Measurements from ENCODE around the gene CTLA4. TPM values are rescaled to one million over a fixed set of nuclear protein-coding genes. Genes with fewer than 3 reads are reported as not detected.
"Not testable (repeated sequence)": the region's sequence is repeated elsewhere in the genome, so short reads cannot be mapped to it uniquely, and the experiment has no call there.

The CTLA4 gene
- total RNA-seq, 1 donor from 2014 or later, result 7.9 TPM

DNA sequence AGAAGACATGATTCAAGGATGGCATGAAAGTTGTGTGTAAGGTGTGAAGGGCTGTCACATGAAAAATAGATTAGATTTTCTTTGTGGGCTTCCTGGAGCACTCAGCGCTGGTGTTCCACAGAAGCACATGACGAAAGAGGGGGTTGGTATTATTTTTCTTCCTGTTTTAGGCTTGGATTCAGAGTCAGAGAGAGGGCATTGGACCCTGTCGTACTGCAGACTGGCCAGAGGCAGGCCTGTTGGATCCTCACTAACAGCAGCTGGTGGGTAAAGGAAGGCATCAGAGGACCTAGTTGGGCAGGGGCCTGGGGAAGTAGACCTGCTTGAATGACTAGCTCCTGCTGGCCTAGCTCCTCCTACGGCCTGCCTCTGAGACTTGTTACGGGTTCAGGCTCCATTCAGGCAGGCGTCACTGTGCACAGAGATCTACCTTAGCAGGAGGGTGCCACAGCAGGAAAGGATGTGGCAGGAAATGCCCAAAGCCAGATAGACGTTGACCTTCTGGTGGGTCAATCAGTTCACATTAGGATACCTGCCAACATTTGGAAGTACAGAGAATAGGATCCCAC, 13.1 kb downstream of the CTLA4 start:
- Histone ChIP-seq H3K27me3 (no peaks in the 10 kb centered on the region), H3K27ac (no peak overlapping the region), H3K4me1 (no peaks in the 10 kb centered on the region), H3K4me3 (no peak overlapping the region), H3K36me3 (no peaks in the 10 kb centered on the region), H3K9me3 (no peaks in the 10 kb centered on the region)
- DNase-seq (ENCODE audit: extremely low spot score in 2 of 2), result no peak
- intact Hi-C loops (cut with DNase I), result no loop called here
- TF ChIP-seq POLR2A (IDR thresholded peaks at IDR 0.05) (no peak), POLR2AphosphoS5 (IDR thresholded peaks at IDR 0.05; ENCODE audit: insufficient read depth in 1 of 2, low read depth in 1 of 2) (no peak)

DNA sequence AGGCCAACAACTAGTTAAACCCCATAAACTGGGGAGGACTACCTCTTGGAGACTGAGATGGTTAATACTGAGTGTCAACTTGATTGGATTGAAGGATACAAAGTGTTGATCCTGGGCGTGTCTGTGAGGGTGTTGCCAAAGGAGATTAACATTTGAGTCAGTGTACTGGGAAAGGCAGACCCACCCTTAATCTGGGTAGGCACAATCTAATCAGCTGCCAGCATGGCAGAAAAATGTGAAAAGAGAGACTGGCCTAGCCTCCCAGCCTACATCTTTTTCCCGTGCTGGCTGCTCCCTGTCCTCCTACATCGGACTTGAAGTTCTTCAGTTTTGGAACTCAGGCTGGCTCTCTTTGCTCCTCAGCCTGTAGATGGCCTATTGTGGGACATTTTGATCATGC, 13.6 kb downstream of the CTLA4 start:
- H3K9me3 ChIP-seq; H3K4me3 ChIP-seq; intact Hi-C loops (cut with DNase I); DNase-seq (ENCODE audit: extremely low spot score in 2 of 2); H3K36me3 ChIP-seq; H3K4me1 ChIP-seq; H3K27ac ChIP-seq; H3K27me3 ChIP-seq: not testable (repeated sequence)

DNA sequence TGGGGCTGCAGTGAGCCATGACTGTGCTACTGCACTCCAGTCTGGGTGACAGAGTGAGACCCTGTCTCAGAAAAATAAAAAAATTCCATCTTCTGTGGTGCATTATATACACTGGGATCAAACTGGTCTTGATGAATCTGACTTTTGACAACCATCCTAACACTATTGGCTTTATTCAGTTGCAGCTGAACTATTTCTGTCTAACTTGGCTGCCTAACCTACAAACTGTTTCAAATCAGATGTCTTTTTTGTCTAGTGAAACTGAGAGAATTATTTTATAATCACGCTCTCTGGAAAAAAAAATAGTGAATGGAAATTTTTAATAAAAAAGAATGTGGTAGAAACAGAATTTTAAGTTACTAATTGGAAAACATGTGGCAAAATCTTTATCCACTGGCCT, 15.0 kb downstream of the CTLA4 start:
- intact Hi-C loops (cut with DNase I), result no loop called here
- Histone ChIP-seq H3K27ac (no peak overlapping the region), H3K36me3 (no peaks in the 10 kb centered on the region), H3K4me3 (no peak overlapping the region), H3K27me3 (no peaks in the 10 kb centered on the region), H3K4me1 (no peaks in the 10 kb centered on the region), H3K9me3 (no peaks in the 10 kb centered on the region)
- TF ChIP-seq POLR2AphosphoS5 (IDR thresholded peaks at IDR 0.05; ENCODE audit: insufficient read depth in 1 of 2, low read depth in 1 of 2), result no peak
- TF ChIP-seq POLR2A (IDR thresholded peaks at IDR 0.05), result no peak
- TF ChIP-seq, protein P1, sequence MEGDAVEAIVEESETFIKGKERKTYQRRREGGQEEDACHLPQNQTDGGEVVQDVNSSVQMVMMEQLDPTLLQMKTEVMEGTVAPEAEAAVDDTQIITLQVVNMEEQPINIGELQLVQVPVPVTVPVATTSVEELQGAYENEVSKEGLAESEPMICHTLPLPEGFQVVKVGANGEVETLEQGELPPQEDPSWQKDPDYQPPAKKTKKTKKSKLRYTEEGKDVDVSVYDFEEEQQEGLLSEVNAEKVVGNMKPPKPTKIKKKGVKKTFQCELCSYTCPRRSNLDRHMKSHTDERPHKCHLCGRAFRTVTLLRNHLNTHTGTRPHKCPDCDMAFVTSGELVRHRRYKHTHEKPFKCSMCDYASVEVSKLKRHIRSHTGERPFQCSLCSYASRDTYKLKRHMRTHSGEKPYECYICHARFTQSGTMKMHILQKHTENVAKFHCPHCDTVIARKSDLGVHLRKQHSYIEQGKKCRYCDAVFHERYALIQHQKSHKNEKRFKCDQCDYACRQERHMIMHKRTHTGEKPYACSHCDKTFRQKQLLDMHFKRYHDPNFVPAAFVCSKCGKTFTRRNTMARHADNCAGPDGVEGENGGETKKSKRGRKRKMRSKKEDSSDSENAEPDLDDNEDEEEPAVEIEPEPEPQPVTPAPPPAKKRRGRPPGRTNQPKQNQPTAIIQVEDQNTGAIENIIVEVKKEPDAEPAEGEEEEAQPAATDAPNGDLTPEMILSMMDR (IDR thresholded peaks at IDR 0.05), result no peak
- DNase-seq (ENCODE audit: extremely low spot score in 2 of 2), result no peak

DNA sequence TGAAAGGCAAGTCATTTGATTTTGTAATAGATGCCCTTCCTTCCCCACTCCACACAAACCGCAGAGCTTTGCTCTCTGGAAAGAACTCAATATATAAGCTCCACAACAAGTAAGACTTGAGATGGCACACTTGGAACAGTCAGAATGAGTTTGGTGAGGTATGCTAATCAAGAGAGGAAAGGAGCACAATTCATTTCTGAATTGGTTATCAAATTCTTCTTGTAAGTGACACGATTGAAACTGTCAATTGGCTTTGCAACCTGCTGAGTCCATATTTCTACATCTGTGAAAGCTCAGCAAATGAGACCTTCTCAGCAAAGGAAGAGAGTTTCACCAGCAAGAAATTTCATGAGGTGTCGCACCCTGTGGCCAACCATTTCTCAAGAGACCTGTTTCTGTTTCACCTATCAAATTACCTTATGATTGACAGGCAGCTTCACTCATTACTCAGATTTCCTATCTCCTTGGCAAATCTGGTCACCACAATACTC, 19.1 kb downstream of the CTLA4 start:
- intact Hi-C loops (cut with DNase I), result no loop called here
- DNase-seq (ENCODE audit: extremely low spot score in 2 of 2), result no peak
- Histone ChIP-seq H3K27ac (no peak overlapping the region), H3K9me3 (no peaks in the 10 kb centered on the region), H3K4me3 (no peak overlapping the region), H3K4me1 (no peaks in the 10 kb centered on the region), H3K36me3 (no peaks in the 10 kb centered on the region), H3K27me3 (no peaks in the 10 kb centered on the region)
- TF ChIP-seq POLR2A (IDR thresholded peaks at IDR 0.05), result no peak
- TF ChIP-seq, protein P1 (IDR thresholded peaks at IDR 0.05), result no peak
- TF ChIP-seq POLR2AphosphoS5 (IDR thresholded peaks at IDR 0.05; ENCODE audit: insufficient read depth in 1 of 2, low read depth in 1 of 2), result no peak

DNA sequence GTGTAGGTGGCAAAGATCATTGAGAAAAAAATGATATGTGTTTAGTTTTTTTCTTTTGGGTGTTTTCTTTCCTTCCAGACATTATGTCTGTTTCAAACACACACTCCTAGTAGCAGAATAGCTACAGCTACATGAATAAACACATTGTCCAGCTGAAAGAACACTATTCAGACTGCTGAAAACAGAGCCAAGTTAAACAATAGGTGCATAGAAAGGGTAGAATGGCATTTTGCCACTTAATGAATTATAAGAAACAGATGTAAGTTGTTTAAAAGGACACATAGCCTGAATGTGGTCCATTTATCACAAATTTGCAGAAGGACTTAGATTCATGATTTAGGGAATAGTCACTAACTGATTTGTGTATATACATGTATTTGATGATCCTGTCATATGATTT, 20.1 kb downstream of the CTLA4 start:
- intact Hi-C loops (cut with DNase I), result no loop called here
- DNase-seq (ENCODE audit: extremely low spot score in 2 of 2), result no peak
- Histone ChIP-seq H3K27ac (no peak overlapping the region), H3K9me3 (no peaks in the 10 kb centered on the region), H3K4me3 (no peak overlapping the region), H3K36me3 (no peaks in the 10 kb centered on the region), H3K4me1 (no peaks in the 10 kb centered on the region), H3K27me3 (no peaks in the 10 kb centered on the region)
- no peak for TF ChIP-seq POLR2A (IDR thresholded peaks at IDR 0.05)
- TF ChIP-seq, protein P1 (IDR thresholded peaks at IDR 0.05), result no peak
- no peak for TF ChIP-seq POLR2AphosphoS5 (IDR thresholded peaks at IDR 0.05; ENCODE audit: insufficient read depth in 1 of 2, low read depth in 1 of 2)

DNA sequence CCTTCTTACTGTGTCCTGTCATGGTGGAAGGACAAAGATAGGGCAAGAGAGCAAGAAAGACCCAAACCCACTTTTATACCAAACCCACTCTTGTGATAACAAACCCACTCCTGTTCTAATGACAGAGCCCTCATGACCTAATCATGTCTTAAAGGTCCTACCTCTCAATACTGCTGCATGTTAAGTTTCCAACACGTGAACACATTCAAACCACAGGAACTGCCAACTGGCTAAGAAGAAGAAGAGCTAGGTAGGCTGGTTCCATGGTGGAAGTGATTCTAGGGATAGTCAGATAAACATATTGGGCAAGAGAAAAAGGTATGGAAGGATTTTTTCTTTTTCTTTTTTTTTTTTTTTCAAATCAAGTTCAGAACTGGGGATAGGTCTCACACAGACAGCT, 22.0 kb downstream of the CTLA4 start:
- no peaks in the 10 kb centered on the region for H3K4me1 ChIP-seq

More for the DNA sequence above, 22.0 kb downstream of the CTLA4 start:
- Histone ChIP-seq H3K27ac (no peak overlapping the region), H3K36me3 (no peaks in the 10 kb centered on the region), H3K27me3 (no peaks in the 10 kb centered on the region), H3K4me3 (no peak overlapping the region), H3K9me3 (no peaks in the 10 kb centered on the region)
- intact Hi-C loops (cut with DNase I), result no loop called here
- no peak for DNase-seq (ENCODE audit: extremely low spot score in 2 of 2)
- TF ChIP-seq POLR2AphosphoS5 (IDR thresholded peaks at IDR 0.05; ENCODE audit: insufficient read depth in 1 of 2, low read depth in 1 of 2) (no peak), POLR2A (IDR thresholded peaks at IDR 0.05) (no peak)
- TF ChIP-seq, protein P1 (IDR thresholded peaks at IDR 0.05), result no peak
